Measurements from ENCODE around the gene TJP3.
A peak's percentile ranks its signal among the peaks of the same experiment; 100 is the strongest.
"Not testable (repeated sequence)": the region's sequence is repeated elsewhere in the genome, so short reads cannot be mapped to it uniquely, and the experiment has no call there.

Gene TJP3
- long read RNA-seq, donor 1, partial matches to known transcripts: 0 of 2 reads
- long read RNA-seq, donor 1, other reads (novel, unspliced or antisense): 0 of 2 reads
- long read RNA-seq, donor 2: 0 reads
- long read RNA-seq, donor 3: 0 reads
- long read RNA-seq, donor 4, partial matches to known transcripts: 0 of 1 reads
- long read RNA-seq, donor 4, other reads (novel, unspliced or antisense): 0 of 1 reads
- long read RNA-seq, donor 5, partial matches to known transcripts: 0 of 1 reads
- long read RNA-seq, donor 5, other reads (novel, unspliced or antisense): 0 of 1 reads
- long read RNA-seq, donor 6, partial matches to known transcripts: 0 of 1 reads
- long read RNA-seq, donor 6, other reads (novel, unspliced or antisense): 0 of 1 reads
- long read RNA-seq, donor 7: 0 reads
- long read RNA-seq, donor 8: 0 reads

GRCh38 chr19:3708207-3708931, at the start of gene TJP3:
Gene TJP3, plus strand, starts transcription at chr19:3708384. Its CDS starts 20,049 bp downstream, at chr19:3728433.
- peak; percentile 39 for DNase-seq

GRCh38 chr19:3658870-3659745, 49.1 kb upstream of the TJP3 start:
- no peak for DNase-seq

GRCh38 chr19:3659746-3660112, 48.5 kb upstream of the TJP3 start:
- DNase-seq: no peak

GRCh38 chr19:3660493-3661219, 47.5 kb upstream of the TJP3 start:
- no peak for DNase-seq

- no peak for DNase-seq
These were observed 46.6 kb upstream of the TJP3 start for GRCh38 chr19:3661284-3662238.

GRCh38 chr19:3663838-3664237, 44.3 kb upstream of the TJP3 start:
- no peak for DNase-seq

- DNase-seq: no peak
These were observed 43.1 kb upstream of the TJP3 start for GRCh38 chr19:3664879-3665642.

GRCh38 chr19:3665681-3666544, 42.3 kb upstream of the TJP3 start:
- DNase-seq: peak; percentile 57

GRCh38 chr19:3666545-3666856, 41.7 kb upstream of the TJP3 start:
- DNase-seq: not testable (repeated sequence)

- DNase-seq: no peak
These were observed 41.0 kb upstream of the TJP3 start for GRCh38 chr19:3667037-3667638.

- no peak for DNase-seq
These were observed 40.4 kb upstream of the TJP3 start for GRCh38 chr19:3667766-3668165.

GRCh38 chr19:3668331-3669081, 39.7 kb upstream of the TJP3 start:
- peak; percentile 33 for DNase-seq

GRCh38 chr19:3669082-3669946, 38.9 kb upstream of the TJP3 start:
- peak; percentile 51 for DNase-seq

- peak; percentile 35 for DNase-seq
These were observed 38.0 kb upstream of the TJP3 start for GRCh38 chr19:3669947-3670795.

- peak; percentile 44 for DNase-seq
These were observed 37.1 kb upstream of the TJP3 start for GRCh38 chr19:3670796-3671679.
